Upper lobe of left lung (tissue), 4 donors: Measurements from ENCODE around the gene AWAT1.
"Not testable (repeated sequence)": the region's sequence is repeated elsewhere in the genome, so short reads cannot be mapped to it uniquely, and the experiment has no call there.

Experiments used
- CTCF ChIP-seq, 6 experiments: fragments of 450-650 bp in 4 of 6; fragments of 200-600 bp in 2 of 6; sonication (generic) in 2 of 6; IDR thresholded peaks; one replicate each; pipeline ENCODE4 v1.5.1; 2016 to 2019; ENCODE audit warnings: antibody characterized with exemption in 6 of 6
- POLR2A ChIP-seq, 4 donors: fragments of 450-650 bp; IDR thresholded peaks; one replicate each; pipeline ENCODE4 v1.5.1; 2016 to 2017; ENCODE audit warnings: antibody characterized with exemption in 4 of 4, mild to moderate bottlenecking in 2 of 4
- POLR2AphosphoS5 ChIP-seq, 2 donors: sonication (generic); formaldehyde crosslinking; IDR thresholded peaks; one replicate each; pipeline ENCODE4 v1.5.1; 2017; ENCODE audit warnings: antibody characterized with exemption in 2 of 2

- not testable (repeated sequence) for TF ChIP-seq POLR2AphosphoS5, POLR2A, CTCF (IDR thresholded peaks at IDR 0.05)
Measured at GRCh38 chrX:70243601-70244000, 9.1 kb downstream of the AWAT1 start.
